Mucosa of descending colon (tissue), 3 donors: Measurements from ENCODE around the gene SPDYE3. TPM values are rescaled to one million over a fixed set of nuclear protein-coding genes. Genes with fewer than 3 reads are reported as not detected.
"Not testable (repeated sequence)": the region's sequence is repeated elsewhere in the genome, so short reads cannot be mapped to it uniquely, and the experiment has no call there.

Source experiments
- ATAC-seq: fragments of 200-7000 bp; cut with Tn5 transposase; one replicate; pipeline ENCODE4 v1.9.1; 2020; ENCODE audit warnings: mild to moderate bottlenecking, moderate library complexity
- DNase-seq, 3 donors: peaks; one replicate each; pipeline ENCODE4 v3.0.0-alpha.2; 2020
- H3K36me3 ChIP-seq: fragments of 200-600 bp; one replicate; pipeline ENCODE4 v1.8.0; 2021; ENCODE audit warnings: low read depth, mild to moderate bottlenecking
- H3K4me1 ChIP-seq: fragments of 200-600 bp; one replicate; pipeline ENCODE4 v1.8.0; 2021; ENCODE audit warnings: low read depth, mild to moderate bottlenecking
- H3K4me3 ChIP-seq: fragments of 200-600 bp; one replicate; pipeline ENCODE4 v1.8.0; 2021; ENCODE audit warnings: mild to moderate bottlenecking
- H3K9me3 ChIP-seq: fragments of 200-600 bp; one replicate; pipeline ENCODE4 v1.8.0; 2021; ENCODE audit warnings: mild to moderate bottlenecking
- intact Hi-C, 2 donors: fragments of 100-400 bp; cut with DNase I in 1 of 2; cut with micrococcal nuclease in 1 of 2; formaldehyde crosslinking; loops; one replicate each; pipeline versions ENCODE4 v1.11.0 to v1.11.1; 2022; cut with DNase I, micrococcal nuclease
- total RNA-seq, 3 donors: library from RNA; stranded (reverse); fragmentation: NEBNext Ultra II Directional in 2 of 3; extraction: Animal tissue kit (Norgen Biotek cat#: 25700) in 2 of 3; gene quantifications; one replicate each; pipeline versions ENCODE4 v1.2.1 to v1.2.4, GENCODE V29; 2021 to 2023
- TF ChIP-seq, protein P1 (sequence below): fragments of 200-600 bp; IDR thresholded peaks from one replicate; pipeline ENCODE4 v1.8.0; 2022; ENCODE audit warnings: antibody characterized with exemption, mild to moderate bottlenecking
- donor health status: DM: no; HTN: no; CAD: no; lungs with moderate emphysema.
- donor health status: DM: no; HTN: no; CAD: no.
- donor health status: DM: no; HTN: yes; CAD: no.

SPDYE3 gene
- total RNA-seq, 3 donors from 2014 or later, result not detected

GRCh38 chr7:100270046-100270918 is 37.2 kb upstream of the SPDYE3 start:
- H3K4me1 ChIP-seq, DNase-seq, ATAC-seq, H3K9me3 ChIP-seq, intact Hi-C loops, H3K4me3 ChIP-seq, H3K36me3 ChIP-seq: not testable (repeated sequence)

DNA sequence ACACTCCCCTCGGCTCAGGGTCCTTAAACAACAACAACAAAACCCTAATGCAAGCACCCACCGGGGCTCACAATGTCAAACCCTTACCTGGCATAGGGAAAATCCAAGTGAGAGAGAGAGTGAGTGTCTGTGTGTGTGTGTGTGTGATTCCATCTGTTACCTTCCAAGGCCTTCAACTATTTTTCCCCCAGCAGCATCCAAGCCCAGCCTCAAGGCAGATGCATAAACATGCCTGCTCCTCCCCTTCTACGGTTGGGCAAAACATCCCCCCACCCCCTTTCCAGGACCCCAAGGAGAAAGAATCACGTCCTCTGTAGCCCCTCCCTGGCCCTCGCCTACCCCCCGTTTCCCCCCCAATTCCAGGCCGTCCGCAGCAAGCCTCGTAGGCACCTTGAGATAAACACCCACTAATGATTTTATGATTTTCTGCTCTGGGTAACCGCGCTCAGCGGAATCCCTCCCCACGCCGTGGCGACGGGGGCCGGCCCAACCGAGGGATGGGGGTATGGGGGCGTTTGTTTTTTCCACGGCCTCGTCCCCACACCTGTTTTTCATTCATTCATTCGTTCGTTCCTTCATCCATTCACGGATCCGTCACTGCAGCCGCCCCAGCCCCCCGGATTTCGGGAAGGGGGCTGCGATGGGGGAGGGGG is 36.4 kb upstream of the SPDYE3 start:
- H3K4me1 ChIP-seq, ATAC-seq, DNase-seq, H3K9me3 ChIP-seq, H3K36me3 ChIP-seq, intact Hi-C loops: not testable (repeated sequence)
- H3K4me3 ChIP-seq, result peak overlapping the region; percentile 34

DNA sequence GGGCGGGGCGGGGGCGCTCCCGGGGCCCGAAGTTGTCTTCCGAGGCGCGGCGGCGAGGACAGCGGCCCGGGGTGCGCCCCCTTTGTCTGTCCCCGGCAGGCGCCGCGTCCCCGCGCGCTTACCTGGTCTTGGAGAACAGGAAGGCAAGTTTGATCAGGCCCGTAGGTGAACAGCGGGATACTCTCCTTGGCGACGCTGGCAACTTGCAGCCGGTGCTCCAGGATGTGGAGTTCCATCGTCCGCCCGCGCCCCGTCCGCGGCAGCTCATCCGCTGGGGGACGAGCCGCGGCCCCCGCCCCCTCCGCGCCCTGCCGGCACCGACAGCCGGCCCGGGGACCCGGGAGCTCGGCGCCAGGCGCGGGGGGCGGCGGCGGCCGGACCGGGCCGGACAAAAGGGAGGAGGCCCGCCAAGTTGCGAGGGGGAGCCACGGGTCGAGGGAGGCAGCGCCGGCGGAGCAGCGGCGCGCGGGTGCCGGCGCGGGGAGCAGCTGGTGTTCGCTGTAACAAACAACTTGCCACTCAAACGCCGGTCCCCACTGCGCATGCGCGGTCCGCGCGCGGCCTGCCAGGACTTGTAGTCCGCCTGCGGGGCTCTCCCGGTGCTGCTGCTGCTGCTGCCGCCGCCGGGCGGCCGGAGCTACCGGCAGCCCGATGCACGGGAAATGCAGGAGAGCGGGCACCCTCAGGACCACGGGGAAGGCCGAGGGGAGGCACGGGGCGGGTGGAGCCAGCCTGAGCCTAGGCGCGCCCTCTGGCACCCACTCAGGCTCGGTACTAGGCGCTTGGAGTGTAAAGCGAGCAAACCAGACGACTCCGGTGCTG is 35.6 kb upstream of the SPDYE3 start:
- Histone ChIP-seq H3K4me3 (peak overlapping the region; percentile 34), H3K9me3 (no peaks in the 10 kb centered on the region), H3K36me3 (no peaks in the 10 kb centered on the region), H3K4me1 (no peaks in the 10 kb centered on the region)
- TF ChIP-seq, protein P1, sequence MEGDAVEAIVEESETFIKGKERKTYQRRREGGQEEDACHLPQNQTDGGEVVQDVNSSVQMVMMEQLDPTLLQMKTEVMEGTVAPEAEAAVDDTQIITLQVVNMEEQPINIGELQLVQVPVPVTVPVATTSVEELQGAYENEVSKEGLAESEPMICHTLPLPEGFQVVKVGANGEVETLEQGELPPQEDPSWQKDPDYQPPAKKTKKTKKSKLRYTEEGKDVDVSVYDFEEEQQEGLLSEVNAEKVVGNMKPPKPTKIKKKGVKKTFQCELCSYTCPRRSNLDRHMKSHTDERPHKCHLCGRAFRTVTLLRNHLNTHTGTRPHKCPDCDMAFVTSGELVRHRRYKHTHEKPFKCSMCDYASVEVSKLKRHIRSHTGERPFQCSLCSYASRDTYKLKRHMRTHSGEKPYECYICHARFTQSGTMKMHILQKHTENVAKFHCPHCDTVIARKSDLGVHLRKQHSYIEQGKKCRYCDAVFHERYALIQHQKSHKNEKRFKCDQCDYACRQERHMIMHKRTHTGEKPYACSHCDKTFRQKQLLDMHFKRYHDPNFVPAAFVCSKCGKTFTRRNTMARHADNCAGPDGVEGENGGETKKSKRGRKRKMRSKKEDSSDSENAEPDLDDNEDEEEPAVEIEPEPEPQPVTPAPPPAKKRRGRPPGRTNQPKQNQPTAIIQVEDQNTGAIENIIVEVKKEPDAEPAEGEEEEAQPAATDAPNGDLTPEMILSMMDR, result no peak
- DNase-seq, result peak; percentile 98 to 99 (median 99)
- intact Hi-C loops, result no loop called here
- ATAC-seq, result peak; percentile 93

GRCh38 chr7:100272538-100272902 is 35.0 kb upstream of the SPDYE3 start:
- peak in 1 of 3 donors; percentile 13 for DNase-seq

DNA sequence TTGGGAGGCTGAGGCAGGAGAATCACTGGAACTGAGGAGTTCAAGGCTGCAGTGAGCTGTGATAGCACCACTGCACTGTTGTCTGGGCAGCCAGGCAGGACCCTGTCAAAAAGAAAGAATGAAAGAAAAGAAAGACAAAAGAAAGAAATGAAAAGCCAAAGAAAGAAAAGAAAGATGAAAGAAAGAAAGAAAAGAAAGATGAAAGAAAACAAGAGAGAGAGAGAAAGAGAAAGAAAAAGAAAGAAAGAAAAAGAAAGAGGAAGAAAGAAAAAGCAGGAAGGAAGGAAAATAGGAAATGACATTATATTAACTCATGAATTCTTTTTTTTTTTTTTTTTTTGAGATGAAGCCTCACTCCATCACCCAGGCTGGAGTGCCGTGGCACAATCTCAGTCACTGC is 32.4 kb upstream of the SPDYE3 start:
- ATAC-seq (no peak), DNase-seq (no peak)
- H3K4me3 ChIP-seq, result no peak overlapping the region
- TF ChIP-seq, protein P1, result no peak
- no peaks in the 10 kb centered on the region for H3K36me3 ChIP-seq
- H3K9me3 ChIP-seq, result no peaks in the 10 kb centered on the region
- no peaks in the 10 kb centered on the region for H3K4me1 ChIP-seq
- intact Hi-C loops, result no loop called here

More at GRCh38 chr7:100272538-100272902, 35.0 kb upstream of the SPDYE3 start:
- H3K4me3 ChIP-seq, H3K9me3 ChIP-seq, H3K36me3 ChIP-seq, H3K4me1 ChIP-seq, ATAC-seq, intact Hi-C loops: not testable (repeated sequence)

DNA sequence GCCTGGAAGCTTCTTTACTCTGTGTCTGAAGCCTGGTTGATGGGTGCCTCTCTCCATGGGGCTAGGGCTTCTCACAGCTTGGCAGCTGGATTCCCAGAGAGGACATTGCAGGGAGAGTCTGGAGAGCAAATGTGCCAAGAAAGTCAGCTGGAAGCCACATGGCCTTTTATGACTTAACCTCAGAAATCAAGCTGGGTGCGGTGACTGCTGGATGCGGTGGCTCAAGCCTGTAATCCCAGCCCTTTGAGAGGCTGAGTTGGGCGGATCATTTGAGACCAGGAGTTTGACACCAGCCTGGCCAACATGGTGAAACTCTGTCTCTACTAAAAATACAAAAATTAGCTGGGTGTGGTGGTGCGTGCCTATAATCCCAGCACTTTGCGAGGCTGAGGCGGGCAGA is 31.4 kb upstream of the SPDYE3 start:
- H3K4me3 ChIP-seq, H3K4me1 ChIP-seq, H3K9me3 ChIP-seq, intact Hi-C loops, ATAC-seq, H3K36me3 ChIP-seq, DNase-seq: not testable (repeated sequence)

DNA sequence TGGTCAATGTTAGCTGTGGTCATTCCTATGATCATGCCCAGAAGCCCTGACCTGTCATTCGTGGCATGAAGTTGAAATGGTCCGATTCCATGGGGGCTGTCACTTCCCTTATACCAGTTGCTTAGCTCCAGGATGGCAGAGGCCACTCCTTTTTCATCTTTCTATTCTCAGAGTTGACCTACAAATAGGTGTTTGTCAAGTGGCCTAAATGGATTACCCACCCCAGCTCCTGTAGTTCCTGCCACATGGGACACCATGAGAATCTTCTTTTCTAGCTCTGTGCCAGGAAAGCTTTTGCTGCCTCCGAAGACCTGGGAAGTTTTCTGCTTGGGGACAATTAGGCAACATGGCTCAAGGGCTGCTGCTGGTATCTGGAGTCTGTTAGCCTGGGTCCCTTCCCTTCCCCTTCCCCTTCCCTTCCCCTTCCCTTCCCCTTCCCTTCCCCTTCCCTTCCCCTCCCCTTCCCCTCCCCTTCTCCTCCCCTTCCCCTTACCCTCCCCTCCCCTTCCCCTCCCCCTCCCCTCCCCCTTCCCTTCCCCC is 25.4 kb upstream of the SPDYE3 start:
- intact Hi-C loops, H3K4me3 ChIP-seq, H3K9me3 ChIP-seq, DNase-seq, ATAC-seq, H3K36me3 ChIP-seq, H3K4me1 ChIP-seq: not testable (repeated sequence)

GRCh38 chr7:100283147-100283546 is 24.4 kb upstream of the SPDYE3 start:
- H3K36me3 ChIP-seq, ATAC-seq, H3K9me3 ChIP-seq, H3K4me1 ChIP-seq, H3K4me3 ChIP-seq, DNase-seq, intact Hi-C loops: not testable (repeated sequence)

- intact Hi-C loops, H3K9me3 ChIP-seq, H3K4me1 ChIP-seq, H3K36me3 ChIP-seq, DNase-seq, ATAC-seq, H3K4me3 ChIP-seq: not testable (repeated sequence)
These were observed 20.1 kb upstream of the SPDYE3 start for GRCh38 chr7:100287191-100287969.

GRCh38 chr7:100288258-100288657 is 19.2 kb upstream of the SPDYE3 start:
- H3K9me3 ChIP-seq, ATAC-seq, H3K36me3 ChIP-seq, DNase-seq, H3K4me1 ChIP-seq, intact Hi-C loops, H3K4me3 ChIP-seq: not testable (repeated sequence)

DNA sequence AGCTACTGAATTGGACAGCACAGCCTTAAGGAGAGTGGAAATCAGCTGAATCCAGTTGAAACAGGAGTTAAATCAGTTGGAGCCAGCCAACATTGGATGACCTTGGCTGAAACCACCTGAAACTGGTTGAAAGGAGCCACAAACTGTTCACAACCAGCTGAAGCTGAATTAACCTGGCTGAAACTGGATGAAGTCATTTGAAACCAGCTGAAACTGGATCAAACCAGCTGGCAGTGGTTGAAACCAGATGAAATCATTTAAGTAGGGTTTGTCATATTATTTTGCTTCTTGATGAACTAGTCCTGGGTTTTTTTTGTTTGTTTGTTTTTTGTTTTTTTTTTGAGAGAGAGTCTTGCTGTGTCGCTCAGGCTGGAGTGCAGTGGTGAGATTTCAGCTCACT is 15.3 kb upstream of the SPDYE3 start:
- H3K9me3 ChIP-seq, DNase-seq, H3K4me1 ChIP-seq, H3K36me3 ChIP-seq, H3K4me3 ChIP-seq, intact Hi-C loops, ATAC-seq: not testable (repeated sequence)
